ENCODE measurements around the gene KRTAP4-2. TPM values are rescaled to one million over a fixed set of nuclear protein-coding genes. Genes with fewer than 3 reads are reported as not detected.
A peak's percentile ranks its signal among the peaks of the same experiment; 100 is the strongest.

KRTAP4-2 gene
- total RNA-seq, 1 donor from 2014 or later = not detected

GRCh38 chr17:41131979-41132378 is 46.0 kb downstream of the KRTAP4-2 start:
- no peak for TF ChIP-seq CTCF (IDR thresholded peaks at IDR 0.05; ENCODE audit: insufficient read depth, low read length, poor library complexity, severe bottlenecking)
- DNase-seq (ENCODE audit: low read depth) = peak; percentile 18

More at GRCh38 chr17:41131979-41132378, 46.0 kb downstream of the KRTAP4-2 start:
- no peaks in the 10 kb centered on the region for H3K27me3 ChIP-seq (ENCODE audit: control insufficient read depth, insufficient read depth, low read length)
- no peak overlapping the region for H3K4me3 ChIP-seq (ENCODE audit: low read depth, low read length)
- no peaks in the 10 kb centered on the region for H3K36me3 ChIP-seq (ENCODE audit: control insufficient read depth, insufficient read depth, low read length)

Other genes starting within 250 kb of the KRTAP4-2 start
- gene KRT23, start 240.6 kb downstream of the KRTAP4-2 start, total RNA-seq = 24.2 and 25.9 TPM in 2 replicates
- not detected in 2 replicates for gene KRT39, start 211.3 kb downstream of the KRTAP4-2 start, total RNA-seq
- gene KRT40, start 193.9 kb downstream of the KRTAP4-2 start, total RNA-seq = not detected in 2 replicates
- not detected in 2 replicates for gene KRTAP3-3, start 184.1 kb downstream of the KRTAP4-2 start, total RNA-seq
- gene KRTAP3-2, start 178.3 kb downstream of the KRTAP4-2 start, total RNA-seq = not detected in 2 replicates
- gene KRTAP3-1, start 169.1 kb downstream of the KRTAP4-2 start, total RNA-seq = not detected in 2 replicates
- gene KRTAP1-5, start 151.0 kb downstream of the KRTAP4-2 start, total RNA-seq = not detected in 2 replicates
- not detected in 2 replicates for gene KRTAP1-4, start 148.0 kb downstream of the KRTAP4-2 start, total RNA-seq
- not detected in 2 replicates for gene KRTAP1-3, start 143.3 kb downstream of the KRTAP4-2 start, total RNA-seq
- gene KRTAP1-1, start 136.8 kb downstream of the KRTAP4-2 start, total RNA-seq = not detected in 2 replicates
- not detected in 2 replicates for gene KRTAP2-1, start 130.9 kb downstream of the KRTAP4-2 start, total RNA-seq
- gene KRTAP2-2, start 123.0 kb downstream of the KRTAP4-2 start, total RNA-seq = not detected in 2 replicates
- gene KRTAP2-3, start 118.1 kb downstream of the KRTAP4-2 start, total RNA-seq = 4.3 and 5.2 TPM in 2 replicates
- not detected in 2 replicates for gene KRTAP2-4, start 112.3 kb downstream of the KRTAP4-2 start, total RNA-seq
- gene KRTAP4-7, start 94.1 kb downstream of the KRTAP4-2 start, total RNA-seq = not detected in 2 replicates
- gene KRTAP4-8, start 80.1 kb downstream of the KRTAP4-2 start, total RNA-seq = not detected in 2 replicates
- not detected in 2 replicates for gene KRTAP4-16, start 76.0 kb downstream of the KRTAP4-2 start, total RNA-seq
- gene KRTAP4-9, start 72.8 kb downstream of the KRTAP4-2 start, total RNA-seq = not detected in 2 replicates
- gene KRTAP4-11, start 59.8 kb downstream of the KRTAP4-2 start, total RNA-seq = not detected in 2 replicates
- not detected in 2 replicates for gene KRTAP4-12, start 54.0 kb downstream of the KRTAP4-2 start, total RNA-seq
- gene KRTAP4-6, start 37.7 kb downstream of the KRTAP4-2 start, total RNA-seq = not detected in 2 replicates
- gene KRTAP4-5, start 28.4 kb downstream of the KRTAP4-2 start, total RNA-seq = not detected in 2 replicates
- gene KRTAP4-4, start 17.5 kb downstream of the KRTAP4-2 start, total RNA-seq = not detected in 2 replicates
- gene KRTAP4-3, start 10.0 kb downstream of the KRTAP4-2 start, total RNA-seq = not detected in 2 replicates
- not detected in 2 replicates for gene KRTAP4-1, start 6.7 kb upstream of the KRTAP4-2 start, total RNA-seq
- not detected in 2 replicates for gene KRTAP9-1, start 11.7 kb upstream of the KRTAP4-2 start, total RNA-seq
- not detected in 2 replicates for gene KRTAP9-2, start 48.4 kb upstream of the KRTAP4-2 start, total RNA-seq
- not detected in 2 replicates for gene KRTAP9-3, start 54.2 kb upstream of the KRTAP4-2 start, total RNA-seq
- gene KRTAP9-8, start 59.8 kb upstream of the KRTAP4-2 start, total RNA-seq = not detected in 2 replicates
- not detected in 2 replicates for gene KRTAP9-4, start 71.5 kb upstream of the KRTAP4-2 start, total RNA-seq
- not detected in 2 replicates for gene KRTAP9-9, start 77.2 kb upstream of the KRTAP4-2 start, total RNA-seq
- gene KRTAP9-6, start 87.2 kb upstream of the KRTAP4-2 start, total RNA-seq = not detected in 2 replicates
- not detected in 2 replicates for gene KRTAP9-7, start 97.5 kb upstream of the KRTAP4-2 start, total RNA-seq
- not detected in 2 replicates for gene KRTAP29-1, start 124.6 kb upstream of the KRTAP4-2 start, total RNA-seq
- gene KRTAP16-1, start 131.1 kb upstream of the KRTAP4-2 start, total RNA-seq = not detected in 2 replicates
- gene KRTAP17-1, start 137.5 kb upstream of the KRTAP4-2 start, total RNA-seq = not detected in 2 replicates
- not detected in 2 replicates for gene KRT33A, start 172.6 kb upstream of the KRTAP4-2 start, total RNA-seq
- gene KRT33B, start 191.6 kb upstream of the KRTAP4-2 start, total RNA-seq = 0.17 TPM in 1 of 2 replicates, not detected in the other
- 2.5 and 5.5 TPM in 2 replicates for gene KRT34, start 204.1 kb upstream of the KRTAP4-2 start, total RNA-seq
- not detected in 2 replicates for gene KRT31, start 219.4 kb upstream of the KRTAP4-2 start, total RNA-seq
- not detected in 2 replicates for gene KRT37, start 246.4 kb upstream of the KRTAP4-2 start, total RNA-seq